ENCODE results near the gene CDC42BPB.

The CDC42BPB gene

DNA sequence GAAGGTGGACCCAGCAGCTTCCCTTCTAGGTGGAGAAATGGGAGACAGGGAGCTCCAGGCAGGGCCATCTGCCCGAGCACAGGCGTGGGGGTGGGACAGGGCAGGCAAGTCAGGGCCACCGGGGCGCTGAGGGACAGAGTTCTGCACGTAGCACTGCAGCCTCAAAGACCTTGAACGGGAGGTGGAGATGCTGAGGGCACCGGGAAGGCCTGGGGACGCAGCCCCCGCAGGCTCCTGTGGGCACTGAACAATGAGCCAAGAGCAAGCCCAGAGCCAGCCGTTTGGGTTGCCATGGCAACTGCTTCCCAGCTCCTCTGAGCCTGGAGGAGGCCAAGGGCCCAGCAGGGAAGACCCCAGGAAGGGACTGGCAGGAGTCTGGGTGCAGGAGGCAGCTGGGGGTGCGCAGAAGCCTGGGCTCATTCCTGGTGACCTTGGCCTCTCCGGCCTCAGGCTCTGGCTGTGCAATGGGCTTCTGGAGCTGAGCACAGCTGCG, 30.0 kb upstream of the CDC42BPB start:
- no peak overlapping the region for H3K27ac ChIP-seq
- H3K27me3 ChIP-seq, result peaks cover 0 to 79% of the 10 kb centered on the region in 2 donors
- H3K36me3 ChIP-seq, result no peaks in the 10 kb centered on the region
- intact Hi-C loops (cut with DNase I; ENCODE audit: low total_unique reads), result no loop called here
- peaks cover 0 to 21% (median 14%) of the 10 kb centered on the region in 4 donors for H3K4me1 ChIP-seq
- TF ChIP-seq, protein P1, sequence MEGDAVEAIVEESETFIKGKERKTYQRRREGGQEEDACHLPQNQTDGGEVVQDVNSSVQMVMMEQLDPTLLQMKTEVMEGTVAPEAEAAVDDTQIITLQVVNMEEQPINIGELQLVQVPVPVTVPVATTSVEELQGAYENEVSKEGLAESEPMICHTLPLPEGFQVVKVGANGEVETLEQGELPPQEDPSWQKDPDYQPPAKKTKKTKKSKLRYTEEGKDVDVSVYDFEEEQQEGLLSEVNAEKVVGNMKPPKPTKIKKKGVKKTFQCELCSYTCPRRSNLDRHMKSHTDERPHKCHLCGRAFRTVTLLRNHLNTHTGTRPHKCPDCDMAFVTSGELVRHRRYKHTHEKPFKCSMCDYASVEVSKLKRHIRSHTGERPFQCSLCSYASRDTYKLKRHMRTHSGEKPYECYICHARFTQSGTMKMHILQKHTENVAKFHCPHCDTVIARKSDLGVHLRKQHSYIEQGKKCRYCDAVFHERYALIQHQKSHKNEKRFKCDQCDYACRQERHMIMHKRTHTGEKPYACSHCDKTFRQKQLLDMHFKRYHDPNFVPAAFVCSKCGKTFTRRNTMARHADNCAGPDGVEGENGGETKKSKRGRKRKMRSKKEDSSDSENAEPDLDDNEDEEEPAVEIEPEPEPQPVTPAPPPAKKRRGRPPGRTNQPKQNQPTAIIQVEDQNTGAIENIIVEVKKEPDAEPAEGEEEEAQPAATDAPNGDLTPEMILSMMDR (IDR thresholded peaks at IDR 0.05), result no peak
- no peak for DNase-seq
- H3K9me3 ChIP-seq, result no peaks in the 10 kb centered on the region
- H3K4me3 ChIP-seq, result no peak overlapping the region

DNA sequence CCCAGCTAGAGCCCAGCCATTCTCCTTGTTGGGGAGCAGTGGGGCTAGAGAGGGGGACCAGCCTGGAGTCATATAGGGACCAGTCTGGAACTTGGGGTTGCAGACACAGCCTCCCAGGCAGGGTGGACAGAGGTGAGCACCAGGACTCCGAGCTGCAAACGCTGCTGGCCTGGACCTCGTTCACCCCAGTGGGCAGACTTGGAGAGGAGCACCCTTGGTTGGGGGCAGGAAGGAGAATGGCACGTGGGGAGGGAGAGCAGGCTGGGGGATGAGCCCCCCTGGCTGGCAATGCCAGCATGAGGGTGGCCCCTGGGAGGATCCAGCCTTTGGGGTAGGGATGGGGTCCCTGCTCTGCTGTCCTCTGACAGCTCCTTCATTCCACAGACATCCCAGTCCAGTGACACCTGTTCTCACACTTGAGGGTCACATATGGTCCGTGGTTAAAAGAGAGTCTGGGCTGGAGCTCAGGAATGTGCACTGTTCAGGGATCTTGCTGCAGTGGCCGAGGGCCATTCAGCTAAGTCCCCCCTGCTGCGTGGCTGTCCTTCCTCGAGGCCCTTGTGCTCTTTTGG, 29.5 kb upstream of the CDC42BPB start:
- no peak overlapping the region for H3K27ac ChIP-seq
- no peaks in the 10 kb centered on the region for H3K36me3 ChIP-seq
- TF ChIP-seq, protein P1 (IDR thresholded peaks at IDR 0.05), result no peak
- peaks cover 0 to 20% (median 14%) of the 10 kb centered on the region in 4 donors for H3K4me1 ChIP-seq
- H3K27me3 ChIP-seq, result peaks cover 0 to 84% of the 10 kb centered on the region in 2 donors
- no peak overlapping the region for H3K4me3 ChIP-seq
- DNase-seq, result no peak
- no peaks in the 10 kb centered on the region for H3K9me3 ChIP-seq
- intact Hi-C loops (cut with DNase I; ENCODE audit: low total_unique reads), result no loop called here

DNA sequence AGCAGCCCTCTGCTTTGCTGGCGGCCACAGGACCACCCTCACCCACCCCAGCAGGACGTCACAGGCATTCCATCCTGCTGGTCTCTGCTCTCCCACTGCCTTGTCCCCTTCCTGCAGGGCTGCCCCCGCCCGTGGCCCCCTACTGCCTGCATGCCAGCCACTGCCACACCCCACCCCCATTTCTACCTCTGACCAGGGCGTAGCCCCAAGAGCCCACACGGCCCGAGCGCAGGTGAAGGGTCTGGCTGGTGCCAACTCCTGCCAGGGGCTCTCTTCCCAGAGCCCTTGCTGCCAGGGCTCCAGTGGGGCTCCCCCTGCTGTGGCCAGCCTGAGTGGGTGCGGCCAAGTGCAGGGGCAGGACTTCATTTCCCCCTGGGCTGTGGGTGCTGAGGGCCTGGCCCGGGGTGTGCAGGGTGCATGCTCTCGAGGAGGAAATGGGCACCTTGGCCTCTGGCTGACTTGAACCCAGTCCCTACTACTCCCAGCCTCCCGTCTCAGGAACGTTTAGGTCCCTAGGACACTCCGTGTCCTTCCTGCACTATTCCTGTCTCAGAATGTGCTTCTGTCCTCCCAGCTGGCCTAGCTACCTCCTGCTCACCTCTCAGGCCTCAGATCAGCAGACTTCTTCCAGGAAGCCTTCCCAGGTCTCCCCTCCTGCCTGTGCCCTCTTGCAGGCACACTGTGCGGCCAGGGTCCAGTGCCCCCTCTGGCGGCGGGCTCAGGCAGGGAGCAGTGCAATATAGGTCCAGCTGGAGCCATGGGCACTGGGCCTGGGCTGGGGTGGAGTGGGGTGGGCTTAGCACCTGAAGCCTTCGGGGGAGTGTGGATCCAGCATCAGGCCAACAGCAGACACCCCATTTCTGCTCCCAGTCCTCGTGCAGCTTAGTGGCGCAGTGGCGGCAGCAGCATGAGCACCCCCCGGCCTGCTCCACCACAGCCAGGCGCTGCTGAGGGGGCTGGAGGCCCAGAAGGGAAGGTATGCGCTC, 28.1 kb upstream of the CDC42BPB start:
- no peaks in the 10 kb centered on the region for H3K9me3 ChIP-seq
- H3K36me3 ChIP-seq, result no peaks in the 10 kb centered on the region
- no peak overlapping the region for H3K4me3 ChIP-seq
- H3K27ac ChIP-seq, result no peak overlapping the region
- H3K4me1 ChIP-seq, result peaks cover 0 to 7% (median 5%) of the 10 kb centered on the region in 4 donors
- no peak for DNase-seq
- intact Hi-C loops (cut with DNase I; ENCODE audit: low total_unique reads), result no loop called here
- TF ChIP-seq, protein P1 (IDR thresholded peaks at IDR 0.05), result no peak
- H3K27me3 ChIP-seq, result peaks cover 0 to 81% of the 10 kb centered on the region in 2 donors

DNA sequence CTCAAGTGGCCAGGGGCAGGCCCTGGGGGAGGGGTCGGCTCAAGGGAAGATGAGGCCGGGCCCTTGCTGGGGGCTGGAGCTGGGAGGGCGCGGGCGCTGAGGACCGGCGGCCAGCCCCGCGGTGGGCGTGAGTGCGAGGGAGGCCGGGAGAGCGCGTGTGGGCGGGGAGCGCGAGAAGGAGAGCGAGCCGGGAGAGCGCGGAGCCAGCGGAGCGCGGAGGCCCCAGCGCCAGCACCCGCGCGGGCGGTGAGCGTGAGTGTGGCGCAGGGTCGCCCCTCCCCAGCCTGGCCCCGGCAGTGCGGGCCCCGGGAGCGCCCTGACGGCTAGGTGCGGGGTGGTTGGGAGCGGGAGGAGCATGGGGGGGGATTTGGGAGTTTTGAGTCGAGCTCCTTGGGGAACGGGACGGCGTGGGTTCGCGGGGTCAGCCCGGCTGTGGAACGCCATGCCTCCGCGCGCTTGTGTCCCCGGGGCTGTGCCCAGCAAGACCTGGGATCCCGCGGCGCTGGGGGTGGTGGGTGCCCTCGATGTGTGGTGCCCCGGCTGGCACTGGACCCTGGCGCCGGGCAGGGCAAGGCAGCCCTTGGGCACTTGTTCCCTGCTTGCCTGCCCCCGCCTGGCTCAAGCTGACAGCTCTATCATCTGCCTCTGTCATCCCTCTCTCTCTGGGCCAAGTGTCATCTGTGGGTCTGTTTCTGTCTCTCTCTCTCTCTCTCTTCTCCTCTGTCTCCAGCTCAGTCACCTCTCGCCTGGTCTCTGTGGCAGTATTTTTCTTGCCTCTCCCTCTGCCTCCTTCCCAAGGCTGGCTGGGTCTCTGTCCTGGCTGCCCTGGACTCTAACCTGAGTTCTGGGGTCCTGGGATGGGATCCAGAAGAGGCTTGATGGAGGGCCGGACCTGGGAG, 26.9 kb upstream of the CDC42BPB start, which contains the start of gene LBHD2:
TSS of gene LBHD2 (plus strand) at position 190 of the 899 bp plus-strand sequence. CDS start 1,803 bp downstream, outside the sequence.
- H3K4me3 ChIP-seq, result no peak within 1 kb of the TSS
- intact Hi-C loops (cut with DNase I; ENCODE audit: low total_unique reads), result no loop called here
- no peaks in the 10 kb centered on the region for H3K9me3 ChIP-seq
- no peak within 1 kb of the TSS for H3K27ac ChIP-seq
- TF ChIP-seq, protein P1 (IDR thresholded peaks at IDR 0.05), result no peak
- H3K4me1 ChIP-seq, result peaks cover 0 to 7% (median 5%) of the 10 kb centered on the region in 4 donors
- H3K36me3 ChIP-seq, result no peaks in the 10 kb centered on the region
- DNase-seq, result no peak
- peaks cover 0 to 76% of the 10 kb centered on the region in 2 donors for H3K27me3 ChIP-seq

DNA sequence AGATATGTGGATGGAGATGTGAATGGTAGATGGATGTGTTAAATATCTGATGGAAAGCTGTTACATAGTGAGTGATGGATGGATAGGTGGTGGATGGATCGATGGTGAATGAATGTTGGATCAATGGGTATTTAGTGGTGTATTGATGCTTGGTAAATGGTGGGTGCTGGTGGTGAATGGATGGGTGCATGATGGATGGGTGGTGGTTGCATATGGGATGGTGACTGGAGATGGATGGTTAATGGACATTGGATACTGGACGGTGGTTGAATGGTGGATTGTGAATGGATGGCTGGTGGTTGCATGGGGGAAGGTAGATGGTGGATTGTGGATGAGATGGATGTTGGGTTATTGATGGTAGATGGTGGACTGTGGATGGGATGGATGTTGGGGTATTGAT, 24.6 kb upstream of the CDC42BPB start:
- Histone ChIP-seq H3K27ac (no peak overlapping the region), H3K36me3 (no peaks in the 10 kb centered on the region), H3K4me3 (no peak overlapping the region), H3K4me1 (peaks cover 0 to 7% (median 5%) of the 10 kb centered on the region in 4 donors), H3K9me3 (no peaks in the 10 kb centered on the region), H3K27me3 (peaks cover 0 to 63% of the 10 kb centered on the region in 2 donors)
- TF ChIP-seq, protein P1 (IDR thresholded peaks at IDR 0.05), result no peak
- no peak for DNase-seq
- intact Hi-C loops (cut with DNase I; ENCODE audit: low total_unique reads), result no loop called here
